SK-N-MC (cell line): Measurements from ENCODE around the gene HOXD12.

Experiments
- EZH2 ChIP-seq: fragments of 200-600 bp; sonication (generic); IDR thresholded peaks from one replicate; pipeline ENCODE4 v1.6.1; 2017; ENCODE audit warnings: antibody characterized with exemption
- FOXP2 ChIP-seq: optimal IDR thresholded peaks from 2 replicates; pipeline ENCODE3; 2011; ENCODE audit warnings: mild to moderate bottlenecking, moderate library complexity; ENCODE audit not compliant: insufficient read depth; ENCODE audit errors: extremely low read length, control extremely low read depth
- POLR2AphosphoS5 ChIP-seq: IDR thresholded peaks from 2 replicates; pipeline ENCODE4 v1.6.1; 2012; ENCODE audit warnings: mild to moderate bottlenecking, low read depth, low read length, borderline replicate concordance

- TF ChIP-seq POLR2AphosphoS5: no peak
- TF ChIP-seq EZH2: no peak
- no peak for TF ChIP-seq FOXP2
These were observed 24.0 kb downstream of the HOXD12 start for GRCh38 chr2:176123411-176124109.
